HepG2 (cell line): ENCODE measurements around the gene CELA2B. TPM values are rescaled to one million over a fixed set of nuclear protein-coding genes. Genes with fewer than 3 reads are reported as not detected.

Experiments
- ATAC-seq: fragments of 200-7000 bp; cut with Tn5 transposase; 3 replicates; pipeline ENCODE4 v1.9.1; 2020; ENCODE audit warnings: mild to moderate bottlenecking, moderate library complexity
- BruUV-seq: library from RNA; stranded (reverse); fragments of 400-500 nt; replicated peaks from 2 replicates; lab custom pipeline; 2021; lab: Mats Ljungman, UMichigan
- CTCF ChIA-PET: fragments of 300-600 bp; formaldehyde crosslinking; extraction: SDS; loops from one replicate; lab custom pipeline; 2021; ENCODE audit warnings: low total read pairs, inconsistent platforms, low intra/inter-chr PET ratio; lab: Yijun Ruan, JAX
- POLR2A ChIA-PET: fragments of 350-600 bp; sonication (Branson Sonifier 250); formaldehyde crosslinking; loops from one replicate; lab custom pipeline; 2020; ENCODE audit warnings: antibody characterized with exemption, inconsistent platforms; lab: Yijun Ruan, JAX
- DNase-seq: peaks from one replicate; pipeline ENCODE4 v3.0.0-alpha.2; 2015; ENCODE audit warnings: low spot score
- FAIRE-seq: peaks from 3 replicates; lab custom pipeline; 2011; peaks lifted over from hg19 to GRCh38; lab: Jason Lieb, UNC
- H2AFZ ChIP-seq: one replicate; pipeline ENCODE4 v1.6.1; 2011; ENCODE audit warnings: low read length, inconsistent platforms
- H3K27ac ChIP-seq: fragments of 300-600 bp; 3 replicates; pipeline ENCODE4 v1.8.0; 2011; ENCODE audit warnings: mixed run types, mild to moderate bottlenecking, mixed read lengths, low read length, inconsistent platforms; ENCODE audit not compliant: insufficient read depth; ENCODE audit errors: extremely low read length
- H3K27me3 ChIP-seq, 2 experiments: fragments of 200-600 bp in 1 of 2; 2 replicates in 1 of 2; 3 replicates in 1 of 2; pipeline versions ENCODE4 v1.6.0 to v1.8.0; 2011; ENCODE audit warnings: low read length in 2 of 2, mild to moderate bottlenecking in 2 of 2, moderate library complexity in 2 of 2, inconsistent platforms in 1 of 2; ENCODE audit not compliant: insufficient read depth in 2 of 2, control insufficient read depth in 1 of 2
- H3K36me3 ChIP-seq, 2 experiments: fragments of 200-600 bp in 1 of 2; replicated peaks in 1 of 2; 2 replicates in 1 of 2; 3 replicates in 1 of 2; pipeline versions ENCODE4 v1.5.1 to v1.8.0; 2011; ENCODE audit warnings: low read length in 2 of 2, inconsistent platforms in 1 of 2; ENCODE audit not compliant: insufficient read depth in 2 of 2, control insufficient read depth in 1 of 2
- H3K4me1 ChIP-seq: 2 replicates; pipeline ENCODE4 v1.5.1; 2012; ENCODE audit warnings: low read length, inconsistent platforms; ENCODE audit not compliant: insufficient read depth
- H3K4me2 ChIP-seq: 2 replicates; pipeline ENCODE4 v1.6.0; 2011; ENCODE audit warnings: low read depth, low read length, inconsistent platforms
- H3K4me3 ChIP-seq, 3 experiments: fragments of 200-600 bp in 1 of 3; sonication (generic), shearing (Covaris generic) in 1 of 3; replicated peaks in 1 of 3; 2 replicates each; pipeline ENCODE4 v1.5.1; 2011 to 2016; ENCODE audit warnings: low read length in 3 of 3, inconsistent platforms in 2 of 3, low read depth in 2 of 3, mild to moderate bottlenecking in 2 of 3, control low read depth in 1 of 3, mixed read lengths in 1 of 3; ENCODE audit not compliant: insufficient read depth in 1 of 3
- H3K79me2 ChIP-seq: one replicate; pipeline ENCODE4 v1.6.1; 2011; ENCODE audit warnings: low read length, inconsistent platforms; ENCODE audit not compliant: insufficient read depth
- H3K9ac ChIP-seq: 2 replicates; pipeline ENCODE4 v1.6.0; 2011; ENCODE audit warnings: mild to moderate bottlenecking, low read depth, low read length, inconsistent platforms; ENCODE audit not compliant: insufficient read depth
- H3K9me3 ChIP-seq: 2 replicates; pipeline ENCODE4 v1.5.1; 2012; ENCODE audit warnings: mild to moderate bottlenecking, low read length
- H4K20me1 ChIP-seq: 2 replicates; pipeline ENCODE4 v1.6.0; 2011; ENCODE audit warnings: inconsistent platforms, mild to moderate bottlenecking, low read length, moderate library complexity; ENCODE audit not compliant: insufficient read depth
- ERF ChIP-seq: IDR thresholded peaks from 2 replicates; pipeline ENCODE4 v1.6.1; 2018; ENCODE audit warnings: missing biosample characterization, missing genetic modification reagents
- ETS1 ChIP-seq: sonication (generic); formaldehyde crosslinking; IDR thresholded peaks from 2 replicates; pipeline ENCODE4 v1.4.0; 2020; ENCODE audit warnings: missing genetic modification reagents
- GPN1 ChIP-seq: sonication (generic); formaldehyde crosslinking; IDR thresholded peaks from 2 replicates; pipeline ENCODE4 v1.5.1; 2020; ENCODE audit warnings: missing genetic modification reagents, borderline replicate concordance
- KDM2A ChIP-seq: sonication (generic); formaldehyde crosslinking; IDR thresholded peaks from 2 replicates; pipeline ENCODE4 v1.4.0; 2020; ENCODE audit warnings: low read depth, missing genetic modification reagents, borderline replicate concordance
- MAFK ChIP-seq, 2 experiments: IDR thresholded peaks in 1 of 2; conservative IDR thresholded peaks in 1 of 2; 2 replicates each; pipeline ENCODE4 v1.6.1; 2011; ENCODE audit warnings: improper control_type of control experiment in 2 of 2, low read length in 2 of 2
- MXD4 ChIP-seq: IDR thresholded peaks from 2 replicates; pipeline ENCODE4 v1.6.1; 2016; ENCODE audit warnings: mild to moderate bottlenecking, missing biosample characterization, missing genetic modification reagents
- MXI1 ChIP-seq: IDR thresholded peaks from 3 replicates; pipeline ENCODE4 v1.6.1; 2012; ENCODE audit warnings: low read depth, low read length, inconsistent platforms, borderline replicate concordance
- NR2C2 ChIP-seq: sonication (generic); formaldehyde crosslinking; IDR thresholded peaks from 2 replicates; pipeline ENCODE4 v1.4.0; 2020; ENCODE audit warnings: missing genetic modification reagents, mild to moderate bottlenecking, moderate library complexity, borderline replicate concordance
- SMAD3 ChIP-seq: sonication (generic); formaldehyde crosslinking; IDR thresholded peaks from 2 replicates; pipeline ENCODE4 v1.4.0; 2020; ENCODE audit warnings: missing genetic modification reagents
- SRSF9 ChIP-seq: fragments of 200-400 bp; formaldehyde crosslinking; IDR thresholded peaks from 2 replicates; pipeline ENCODE4 v1.6.1; 2018; ENCODE audit warnings: borderline replicate concordance, mild to moderate bottlenecking, low read depth, low read length; ENCODE audit not compliant: insufficient read depth, poor library complexity, severe bottlenecking
- TEAD3 ChIP-seq: optimal IDR thresholded peaks from 2 replicates; pipeline ENCODE3; 2016; ENCODE audit warnings: borderline replicate concordance
- ZBTB25 ChIP-seq: IDR thresholded peaks from 2 replicates; pipeline ENCODE4 v1.6.1; 2018; ENCODE audit warnings: missing genetic modification reagents
- ZFY ChIP-seq: sonication (generic); formaldehyde crosslinking; IDR thresholded peaks from 2 replicates; pipeline ENCODE4 v1.4.0; 2020; ENCODE audit warnings: missing genetic modification reagents
- ZHX2 ChIP-seq, 2 experiments: sonication (generic) in 1 of 2; formaldehyde crosslinking in 1 of 2; IDR thresholded peaks; 2 replicates each; pipeline versions ENCODE4 v1.6.1 to v1.9.0; 2014 to 2022; ENCODE audit warnings: antibody characterized with exemption in 1 of 2, borderline replicate concordance in 1 of 2, inconsistent platforms in 1 of 2, low read depth in 1 of 2, missing genetic modification reagents in 1 of 2
- WGBS: methylation state at CpG from one replicate; pipeline ENCODE4 v1.1.6; 2017; ENCODE audit warnings: low lambda C conversion rate; 5-methylcytosine and 5-hydroxymethylcytosine counted together
- in situ Hi-C: cut with HindIII; loops from 2 replicates; pipeline ENCODE4 v1.10.0; 2017; ENCODE audit warnings: low pct_unique_long_range_greater_than_20kb; ENCODE audit not compliant: extremely low pct_ligation_motif_present
- intact Hi-C: fragments of 100-400 bp; cut with micrococcal nuclease; formaldehyde crosslinking; loops from one replicate; pipeline ENCODE4 v1.10.0; 2022; ENCODE audit not compliant: unreplicated experiment
- polyA plus RNA-seq, 8 experiments: library from polyadenylated mRNA; depleted of rRNA in 3 of 8; stranded (reverse) in 7 of 8; unstranded in 1 of 8; fragments of >200 nt; fragmentation: Illumina TruSeq in 4 of 8; extraction: Trizol in 4 of 8; gene quantifications; 2 replicates each; pipeline versions ENCODE4 v1.2.1 to v1.2.3, GENCODE V29; 2011 to 2016; ENCODE audit warnings: low read depth in 4 of 8, missing spikeins in 1 of 8, mixed read lengths in 1 of 8; ENCODE audit not compliant: insufficient read depth in 1 of 8
- total RNA-seq, 5 experiments: library from RNA; depleted of rRNA; stranded (reverse); fragments of >200 nt; fragmentation: Illumina TruSeq; extraction: Trizol; gene quantifications; 2 replicates each; pipeline ENCODE4 v1.2.3, GENCODE V29; 2016; ENCODE audit warnings: low read depth in 1 of 5

CELA2B gene
- total and polyA plus RNA-seq, 2 of the 13 experiments (the other 11 are each of a cell fraction or from before 2014, with no cell fraction given), result not detected

GRCh38 chr1:15523104-15524020, 47.5 kb downstream of the CELA2B start:
- DNase-seq (no peak), ATAC-seq (no peak), FAIRE-seq (no peak)
- peaks cover 46% of the 10 kb centered on the region for H3K4me1 ChIP-seq
- no peaks in the 10 kb centered on the region; a peak in 1 of 5 replicates for H3K27me3 ChIP-seq
- H3K36me3 ChIP-seq, result no peaks in the 10 kb centered on the region
- H4K20me1 ChIP-seq, result peaks cover 4% of the 10 kb centered on the region; the same call in 1 of the 2 replicates
- BruUV-seq, result TSS peak; percentile 80
- ChIA-PET CTCF (no interaction called here), POLR2A (interaction anchor here (0.6 to 0.8 kb wide), 3 partner anchors 47 to 94 kb away, joined by 3 to 4 read pairs (median 3); partner anchors contain the start of gene DDI2)
- peak overlapping the region; percentile 57 to 93 (median 78) for H3K4me3 ChIP-seq
- 49% methylated on average over 16 of the region's 18 CpGs for WGBS
- no peaks in the 10 kb centered on the region for H3K9me3 ChIP-seq
- peak overlapping the region; percentile 83 for H3K9ac ChIP-seq
- in situ Hi-C loops (no loop called here), intact Hi-C loops (loop anchor here (10.0 kb wide), 1 partner anchor 81 kb away; no protein-coding TSS in a partner anchor)
- H3K4me2 ChIP-seq, result peak overlapping the region; percentile 74
- peak overlapping the region; percentile 76 for H3K27ac ChIP-seq
- peak overlapping the region; percentile 10 for H2AFZ ChIP-seq
- H3K79me2 ChIP-seq, result peaks cover 15% of the 10 kb centered on the region
- no peak for TF ChIP-seq ETS1 (CRISPR knock-in tag)
- TF ChIP-seq TEAD3 (CRISPR knock-in tag), result no peak
- TF ChIP-seq SMAD3 (CRISPR knock-in tag), result 0 out of 2 replicates have a peak, but pooled peaks have one; percentile 1
- no peak; the same call in 2 of the 3 replicates for TF ChIP-seq MXI1
- TF ChIP-seq SRSF9, result no peak
- no peak for TF ChIP-seq GPN1 (CRISPR knock-in tag)
- no peak for TF ChIP-seq ZBTB25
- TF ChIP-seq NR2C2 (CRISPR knock-in tag), result no peak
- no peak for TF ChIP-seq ZFY (CRISPR knock-in tag)
- 0 out of 2 replicates have a peak, but pooled peaks have one; percentile 13 for TF ChIP-seq MXD4
- peak; percentile 87 to 94 for TF ChIP-seq MAFK (conservative IDR thresholded peaks at IDR 0.05 in 1 of 2, IDR thresholded peaks at IDR 0.05 in 1 of 2; ENCODE audit: low read length in 2 of 2)
- no peak for TF ChIP-seq KDM2A (CRISPR knock-in tag)
- no peak for TF ChIP-seq ZHX2 (IDR thresholded peaks at IDR 0.05; ENCODE audit: low read depth)
- TF ChIP-seq ZHX2 (CRISPR knock-in tag; IDR thresholded peaks at IDR 0.05; ENCODE audit: borderline replicate concordance), result no peak
- TF ChIP-seq ERF (CRISPR knock-in tag), result no peak
